ENCODE measurements around the gene TENM4. TPM values are rescaled to one million over a fixed set of nuclear protein-coding genes. Genes with fewer than 3 reads are reported as not detected.

The TENM4 gene
- total and polyA plus RNA-seq, 2 of the 13 experiments (the other 11 are each of a cell fraction or from before 2014, with no cell fraction given), result not detected

- no peak for TF ChIP-seq ZNF598 (CRISPR knock-in tag; IDR thresholded peaks at IDR 0.05; ENCODE audit: borderline replicate concordance)
These were observed 323.3 kb downstream of the TENM4 start (continued) for GRCh38 chr11:79117488-79117887.

- Histone ChIP-seq H3K4me1 (ENCODE audit: insufficient read depth, low read length) (no peaks in the 10 kb centered on the region), H2AFZ (ENCODE audit: low read length) (no peak overlapping the region), H3K27ac (ENCODE audit: extremely low read length, insufficient read depth, low read length) (no peak overlapping the region), H3K79me2 (ENCODE audit: insufficient read depth, low read length) (no peaks in the 10 kb centered on the region), H3K9me3 (ENCODE audit: low read length) (no peaks in the 10 kb centered on the region), H3K27me3 (ENCODE audit: control insufficient read depth in 1 of 2, insufficient read depth in 2 of 2, low read length in 2 of 2) (no peaks in the 10 kb centered on the region), H3K36me3 (replicated peaks in 1 of 2; ENCODE audit: control insufficient read depth in 1 of 2, insufficient read depth in 2 of 2, low read length in 2 of 2) (no peaks in the 10 kb centered on the region), H4K20me1 (ENCODE audit: insufficient read depth, low read length) (no peaks in the 10 kb centered on the region), H3K9ac (ENCODE audit: insufficient read depth, low read depth, low read length) (no peak overlapping the region), H3K4me3 (replicated peaks in 1 of 3; ENCODE audit: insufficient read depth in 1 of 3, low read depth in 2 of 3, low read length in 3 of 3) (no peak overlapping the region), H3K4me2 (ENCODE audit: low read depth, low read length) (no peak overlapping the region)
- ChIA-PET POLR2A (no interaction called here), CTCF (ENCODE audit: low intra/inter-chr PET ratio, low total read pairs) (no interaction called here)
- TF ChIP-seq, protein P1, sequence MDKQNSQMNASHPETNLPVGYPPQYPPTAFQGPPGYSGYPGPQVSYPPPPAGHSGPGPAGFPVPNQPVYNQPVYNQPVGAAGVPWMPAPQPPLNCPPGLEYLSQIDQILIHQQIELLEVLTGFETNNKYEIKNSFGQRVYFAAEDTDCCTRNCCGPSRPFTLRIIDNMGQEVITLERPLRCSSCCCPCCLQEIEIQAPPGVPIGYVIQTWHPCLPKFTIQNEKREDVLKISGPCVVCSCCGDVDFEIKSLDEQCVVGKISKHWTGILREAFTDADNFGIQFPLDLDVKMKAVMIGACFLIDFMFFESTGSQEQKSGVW (CRISPR knock-in tag; IDR thresholded peaks at IDR 0.05; ENCODE audit: borderline replicate concordance), result no peak
- TF ChIP-seq ZNF709 (CRISPR knock-in tag; IDR thresholded peaks at IDR 0.05) (no peak), ZNF251 (CRISPR knock-in tag; IDR thresholded peaks at IDR 0.05) (no peak), MED1 (CRISPR knock-in tag; IDR thresholded peaks at IDR 0.05) (no peak), NR2F2 (IDR thresholded peaks at IDR 0.05; ENCODE audit: borderline replicate concordance, low read depth) (no peak), NKX3-1 (CRISPR knock-in tag; IDR thresholded peaks at IDR 0.05) (no peak), ZNF782 (CRISPR knock-in tag; IDR thresholded peaks at IDR 0.05; ENCODE audit: borderline replicate concordance) (no peak), PRMT3 (CRISPR knock-in tag; IDR thresholded peaks at IDR 0.05; ENCODE audit: borderline replicate concordance, low read depth) (no peak), ATAD3A (CRISPR knock-in tag; IDR thresholded peaks at IDR 0.05) (no peak), AGO1 (IDR thresholded peaks at IDR 0.05; ENCODE audit: low read depth, low read length, poor library complexity, severe bottlenecking) (no peak), ZNF205 (CRISPR knock-in tag; IDR thresholded peaks at IDR 0.05) (no peak), CREM (IDR thresholded peaks at IDR 0.05) (no peak), CREM (CRISPR knock-in tag; IDR thresholded peaks at IDR 0.05) (no peak), ZNF569 (CRISPR knock-in tag; IDR thresholded peaks at IDR 0.05; ENCODE audit: borderline replicate concordance) (no peak), ZIK1 (CRISPR knock-in tag; IDR thresholded peaks at IDR 0.05; ENCODE audit: borderline replicate concordance, low read depth) (no peak)
- TF ChIP-seq, protein P2, sequence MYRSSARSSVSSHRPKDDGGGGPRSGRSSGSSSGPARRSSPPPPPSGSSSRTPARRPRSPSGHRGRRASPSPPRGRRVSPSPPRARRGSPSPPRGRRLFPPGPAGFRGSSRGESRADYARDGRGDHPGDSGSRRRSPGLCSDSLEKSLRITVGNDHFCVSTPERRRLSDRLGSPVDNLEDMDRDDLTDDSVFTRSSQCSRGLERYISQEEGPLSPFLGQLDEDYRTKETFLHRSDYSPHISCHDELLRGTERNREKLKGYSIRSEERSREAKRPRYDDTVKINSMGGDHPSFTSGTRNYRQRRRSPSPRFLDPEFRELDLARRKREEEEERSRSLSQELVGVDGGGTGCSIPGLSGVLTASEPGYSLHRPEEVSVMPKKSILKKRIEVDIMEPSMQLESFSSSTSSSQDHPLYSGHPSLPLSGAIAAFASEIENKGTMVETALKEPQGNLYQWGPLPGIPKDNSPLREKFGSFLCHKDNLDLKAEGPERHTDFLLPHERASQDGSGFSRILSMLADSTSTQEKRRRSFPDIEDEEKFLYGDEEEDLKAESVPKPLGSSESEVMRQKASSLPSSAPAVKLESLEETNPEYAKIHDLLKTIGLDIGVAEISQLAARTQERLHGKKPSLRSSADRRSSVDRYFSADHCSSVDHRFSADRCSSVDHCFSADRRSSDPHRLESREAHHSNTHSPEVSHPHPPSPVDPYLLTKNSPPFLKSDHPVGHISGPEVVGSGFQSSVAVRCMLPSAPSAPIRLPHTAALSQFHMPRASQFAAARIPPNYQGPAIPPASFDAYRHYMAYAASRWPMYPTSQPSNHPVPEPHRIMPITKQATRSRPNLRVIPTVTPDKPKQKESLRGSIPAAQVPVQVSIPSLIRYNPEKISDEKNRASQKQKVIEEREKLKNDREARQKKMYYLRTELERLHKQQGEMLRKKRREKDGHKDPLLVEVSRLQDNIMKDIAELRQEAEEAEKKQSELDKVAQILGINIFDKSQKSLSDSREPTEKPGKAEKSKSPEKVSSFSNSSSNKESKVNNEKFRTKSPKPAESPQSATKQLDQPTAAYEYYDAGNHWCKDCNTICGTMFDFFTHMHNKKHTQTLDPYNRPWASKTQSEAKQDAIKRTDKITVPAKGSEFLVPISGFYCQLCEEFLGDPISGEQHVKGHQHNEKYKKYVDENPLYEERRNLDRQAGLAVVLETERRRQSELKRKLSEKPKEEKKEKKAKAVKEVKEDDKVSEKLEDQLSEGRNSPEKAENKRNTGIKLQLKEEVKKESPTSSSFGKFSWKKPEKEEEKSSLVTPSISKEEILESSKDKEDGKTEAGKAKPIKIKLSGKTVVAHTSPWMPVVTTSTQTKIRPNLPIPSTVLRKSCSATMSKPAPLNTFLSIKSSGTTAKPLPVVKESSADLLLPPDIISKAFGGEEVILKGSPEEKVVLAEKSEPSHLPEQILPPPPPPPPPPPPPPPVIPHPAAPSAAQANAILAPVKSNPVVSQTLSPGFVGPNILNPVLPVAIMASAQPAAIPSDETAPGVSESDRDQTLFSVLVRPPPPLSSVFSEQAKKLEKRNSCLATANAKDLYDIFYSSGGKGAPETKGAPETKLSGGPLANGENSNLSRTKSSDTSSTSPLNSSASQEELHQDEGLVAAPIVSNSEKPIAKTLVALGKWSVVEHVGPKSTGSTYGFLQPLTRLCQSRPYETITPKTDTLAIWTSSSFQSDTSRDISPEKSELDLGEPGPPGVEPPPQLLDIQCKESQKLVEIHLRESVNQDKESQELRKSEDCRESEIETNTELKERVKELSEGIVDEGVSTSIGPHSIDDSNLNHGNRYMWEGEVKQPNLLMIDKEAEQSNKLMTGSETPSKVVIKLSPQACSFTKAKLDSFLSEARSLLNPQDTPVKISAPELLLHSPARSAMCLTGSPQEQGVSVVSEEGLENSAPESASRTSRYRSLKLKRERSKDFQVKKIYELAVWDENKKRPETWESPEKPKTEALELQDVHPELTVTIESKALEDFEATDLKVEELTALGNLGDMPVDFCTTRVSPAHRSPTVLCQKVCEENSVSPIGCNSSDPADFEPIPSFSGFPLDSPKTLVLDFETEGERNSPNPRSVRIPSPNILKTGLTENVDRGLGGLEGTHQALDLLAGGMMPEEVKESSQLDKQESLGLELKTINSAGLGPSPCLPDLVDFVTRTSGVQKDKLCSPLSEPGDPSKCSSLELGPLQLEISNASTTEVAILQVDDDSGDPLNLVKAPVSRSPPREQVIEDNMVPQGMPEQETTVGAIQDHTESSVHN (CRISPR knock-in tag; IDR thresholded peaks at IDR 0.05), result no peak
- FAIRE-seq, result no peak
- no TSS peak for BruUV-seq (replicated peaks)
- no peak for ATAC-seq
- in situ Hi-C loops (cut with HindIII; ENCODE audit: extremely low pct_ligation_motif_present, low pct_unique_long_range_greater_than_20kb) (no loop called here), intact Hi-C loops (cut with micrococcal nuclease; ENCODE audit: unreplicated experiment) (no loop called here)
- WGBS (ENCODE audit: low lambda C conversion rate), result 11% methylated on average over 2 of the region's 2 CpGs
- DNase-seq (ENCODE audit: low spot score), result no peak
These were observed 324.2 kb downstream of the TENM4 start for GRCh38 chr11:79116600-79116999.

Data from HepG2 (cell line).